K562 (cell line): Measurements from ENCODE around the gene ALS2CL. TPM values are rescaled to one million over a fixed set of nuclear protein-coding genes. Genes with fewer than 3 reads are reported as not detected.

ENCODE experiments used
- DPF2 ChIP-seq: fragments of 450-650 bp; IDR thresholded peaks from 2 replicates; pipeline ENCODE4 v1.6.1; 2016
- USF2 ChIP-seq: sonication (generic); formaldehyde crosslinking; IDR thresholded peaks from 2 replicates; pipeline ENCODE4 v1.5.0; 2020; ENCODE audit warnings: missing genetic modification reagents
- ZBTB11 ChIP-seq, 3 experiments: fragments of 200-800 bp in 1 of 3; fragments of 250-450 bp in 1 of 3; fragments of 450-650 bp in 1 of 3; sonication (Bioruptor Pico) in 1 of 3; sonication (Bioruptor generic) in 1 of 3; formaldehyde crosslinking in 1 of 3; IDR thresholded peaks; 2 replicates each; pipeline versions ENCODE4 v1.6.1 to v1.8.0; 2016 to 2022; ENCODE audit warnings: mild to moderate bottlenecking in 2 of 3, missing genetic modification characterization in 2 of 3, missing compliant biosample characterization in 1 of 3, moderate library complexity in 1 of 3
- ZC3H11A ChIP-seq: IDR thresholded peaks from 2 replicates; pipeline ENCODE4 v1.6.1; 2012; ENCODE audit warnings: low read depth, low read length, improper control_type of control experiment
- polyA plus RNA-seq, 8 experiments: library from polyadenylated mRNA; depleted of rRNA in 4 of 8; stranded (reverse) in 5 of 8; unstranded in 3 of 8; fragments of >200 nt; fragmentation: Nextera tagmentation in 2 of 8; fragmentation: Illumina TruSeq in 1 of 8; extraction: Ambion mirVana in 2 of 8; extraction: Trizol in 1 of 8; gene quantifications; 2 replicates each; pipeline versions ENCODE4 v1.2.1 to v1.2.3, GENCODE V29; 2011 to 2014; ENCODE audit warnings: inconsistent platforms in 1 of 8, missing spikeins in 1 of 8
- total RNA-seq, 7 experiments: library from RNA; depleted of rRNA in 6 of 7; stranded (reverse); fragments of >200 nt in 6 of 7; fragmentation: Illumina TruSeq in 2 of 7; extraction: Trizol in 2 of 7; gene quantifications; 2 replicates each; pipeline versions ENCODE4 v1.2.1 to v1.2.3, GENCODE V29; 2011 to 2021; ENCODE audit warnings: low replicate concordance in 1 of 7

ALS2CL gene
- total and polyA plus RNA-seq, 9 of the 15 experiments (the other 6 are each of a cell fraction or from before 2014, with no cell fraction given), result 0.03 to 0.13 (median 0.05) TPM; not detected in 3

- TF ChIP-seq ZBTB11 (CRISPR knock-in tag; IDR thresholded peaks at IDR 0.05) (no peak), USF2 (CRISPR knock-in tag) (no peak), DPF2 (no peak), ZC3H11A (no peak)
Observed at GRCh38 chr3:46716461-46717441, 23.3 kb upstream of the ALS2CL start (continued).
